GM12864 (cell line): ENCODE data around the gene GBP2.
"Not testable (repeated sequence)": the region's sequence is repeated elsewhere in the genome, so short reads cannot be mapped to it uniquely, and the experiment has no call there.

Experiments
- DNase-seq: peaks from one replicate; pipeline ENCODE4 v3.0.0-alpha.2; 2011; ENCODE audit warnings: low read depth
- H3K4me3 ChIP-seq: 2 replicates; pipeline ENCODE4 v1.5.1; 2011; ENCODE audit warnings: mild to moderate bottlenecking, low read depth, low read length, control low read depth
- CTCF ChIP-seq: IDR thresholded peaks from 2 replicates; pipeline ENCODE4 v1.5.1; 2011; ENCODE audit warnings: low read depth, mild to moderate bottlenecking, moderate library complexity, low read length, control low read depth, inconsistent platforms; ENCODE audit errors: missing control alignments

The GBP2 gene

GRCh38 chr1:89085781-89086180 is 40.1 kb downstream of the GBP2 start:
- H3K4me3 ChIP-seq, result no peak overlapping the region
- DNase-seq, result no peak
- TF ChIP-seq CTCF, result peak; percentile 60

GRCh38 chr1:89081005-89081404 is 44.9 kb downstream of the GBP2 start:
- TF ChIP-seq CTCF, result no peak
- DNase-seq, result no peak
- no peak overlapping the region for H3K4me3 ChIP-seq

GRCh38 chr1:89080068-89080467 is 45.8 kb downstream of the GBP2 start:
- DNase-seq, H3K4me3 ChIP-seq: not testable (repeated sequence)

GRCh38 chr1:89072466-89073065 is 53.3 kb downstream of the GBP2 start:
- not testable (repeated sequence) for H3K4me3 ChIP-seq, DNase-seq

- no peak for TF ChIP-seq CTCF
- H3K4me3 ChIP-seq, result no peak overlapping the region
- no peak for DNase-seq
Measured at GRCh38 chr1:89070509-89070908, 55.4 kb downstream of the GBP2 start.

GRCh38 chr1:89069951-89070350 is 56.0 kb downstream of the GBP2 start:
- H3K4me3 ChIP-seq, result no peak overlapping the region
- no peak for DNase-seq
- no peak for TF ChIP-seq CTCF

- TF ChIP-seq CTCF, result no peak
- no peak for DNase-seq
- no peak overlapping the region for H3K4me3 ChIP-seq
Measured at GRCh38 chr1:89068291-89068690, 57.6 kb downstream of the GBP2 start.

GRCh38 chr1:89065079-89065868 is 60.6 kb downstream of the GBP2 start, which contains the start of gene GBP1:
Gene GBP1, minus strand, starts transcription at chr1:89065208. Its CDS starts 1,974 bp downstream, at chr1:89063234.
- DNase-seq, result no peak
- no peak for TF ChIP-seq CTCF
- peak within 1 kb of the TSS; percentile 59 for H3K4me3 ChIP-seq
